ENCODE measurements around the gene ZNF280C.

- no peak for TF ChIP-seq CTCF (conservative IDR thresholded peaks at IDR 0.05; ENCODE audit: low read length)
- no peak for TF ChIP-seq EZH2phosphoT487 (IDR thresholded peaks at IDR 0.05; ENCODE audit: borderline replicate concordance, low read depth, low read length)
These were observed 31.2 kb upstream of the ZNF280C start for GRCh38 chrX:130300010-130300282.

Data from OCI-LY7 (cell line).